Kidney (tissue), 14 donors: ENCODE results near the gene COL4A2. TPM values are rescaled to one million over a fixed set of nuclear protein-coding genes. Genes with fewer than 3 reads are reported as not detected.

ENCODE experiments used
- DNase-seq, 5 donors: peaks; one replicate each; pipeline ENCODE4 v3.0.0-alpha.2; 2013 to 2020
- FAIRE-seq: peaks from 2 replicates; lab custom pipeline; 2012; peaks lifted over from hg19 to GRCh38; lab: Jason Lieb, UNC
- H3K27ac ChIP-seq, 2 donors: one replicate each; pipeline ENCODE4 v1.7.0; 2013; ENCODE audit warnings: low read depth in 2 of 2, low read length in 2 of 2, inconsistent platforms in 1 of 2
- H3K27me3 ChIP-seq: one replicate; pipeline ENCODE4 v1.7.1; 2013; ENCODE audit warnings: low read length, inconsistent platforms; ENCODE audit not compliant: control insufficient read depth, insufficient read depth
- H3K36me3 ChIP-seq, 3 donors: one replicate each; pipeline versions ENCODE4 v1.7.0 to v1.7.1; 2013; ENCODE audit warnings: low read length in 3 of 3, control low read depth in 1 of 3, inconsistent platforms in 1 of 3; ENCODE audit not compliant: insufficient read depth in 3 of 3, control insufficient read depth in 2 of 3
- H3K4me1 ChIP-seq, 3 donors: one replicate each; pipeline versions ENCODE4 v1.7.0 to v1.7.1; 2013; ENCODE audit warnings: low read length in 3 of 3, inconsistent platforms in 1 of 3, low read depth in 1 of 3; ENCODE audit not compliant: control insufficient read depth in 2 of 3, insufficient read depth in 2 of 3
- H3K4me3 ChIP-seq, 3 donors: one replicate each; pipeline versions ENCODE4 v1.7.0 to v1.8.1; 2013; ENCODE audit warnings: low read length in 3 of 3, control low read depth in 1 of 3, inconsistent platforms in 1 of 3
- H3K9ac ChIP-seq, 3 donors: one replicate each; pipeline versions ENCODE4 v1.7.0 to v1.7.1; 2013; ENCODE audit warnings: low read length in 3 of 3, control low read depth in 1 of 3, inconsistent platforms in 1 of 3
- H3K9me3 ChIP-seq, 3 donors: one replicate each; pipeline versions ENCODE4 v1.7.0 to v1.7.1; 2013; ENCODE audit warnings: low read length in 3 of 3, control low read depth in 1 of 3, inconsistent platforms in 1 of 3; ENCODE audit not compliant: control insufficient read depth in 2 of 3, insufficient read depth in 1 of 3
- intact Hi-C: fragments of 100-400 bp; cut with DNase I; formaldehyde crosslinking; loops from one replicate; pipeline ENCODE4 v1.11.1; 2022
- polyA plus RNA-seq: library from polyadenylated mRNA; stranded (reverse); fragments of 350-450 nt; fragmentation: Illumina TruSeq; extraction: RNeasy Lipid Tissue Mini Kit (QIAGEN cat#74804); gene quantifications from one replicate; pipeline ENCODE4 v1.2.3, GENCODE V29; 2014; ENCODE audit warnings: low read depth, low replicate concordance; ENCODE audit not compliant: insufficient read depth
- total RNA-seq: library from RNA; stranded (reverse); fragmentation: NEBNext Ultra II Directional; extraction: Animal tissue kit (Norgen Biotek cat#: 25700); gene quantifications from one replicate; pipeline ENCODE4 v1.2.1, GENCODE V29; 2021
- TF ChIP-seq, protein P1 (sequence below): IDR thresholded peaks from 3 replicates; pipeline ENCODE4 v1.5.1; 2012; ENCODE audit warnings: mild to moderate bottlenecking, moderate library complexity, borderline replicate concordance; ENCODE audit not compliant: insufficient read depth; ENCODE audit errors: extremely low read depth
- donor health status: control.
- donor health status: control.
- donor health status: control.
- donor health status: control.
- donor health status: control.
- donor health status: DM: yes; HTN: yes; CAD: no.
- donor health status: Normal renal cell carcinoma (clear cell type).

Gene COL4A2
- total and polyA plus RNA-seq, 2 donors from 2014 or later: 126 to 265 TPM

DNA sequence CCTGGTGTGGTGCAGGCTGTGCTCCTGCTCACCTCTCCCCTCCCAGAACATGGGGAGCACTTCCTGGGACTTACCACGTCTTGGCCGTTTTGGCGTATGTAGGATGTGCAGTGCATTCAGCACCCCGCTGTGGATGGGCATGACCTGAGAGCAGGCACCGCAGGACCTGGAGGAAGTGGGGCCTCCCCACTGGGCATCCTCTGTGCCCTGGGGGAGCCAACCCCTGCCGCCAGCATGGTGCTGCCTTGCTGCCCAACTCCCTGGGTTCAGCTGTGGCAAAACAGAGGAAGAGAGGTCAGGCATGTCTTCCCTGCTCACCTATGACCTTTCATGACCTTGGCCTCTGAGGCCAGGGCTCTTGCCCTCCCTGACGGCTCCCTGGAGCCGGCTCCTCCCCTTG is 150.9 kb downstream of the COL4A2 start:
- Histone ChIP-seq H3K9me3 (no peaks in the 10 kb centered on the region), H3K27me3 (no peaks in the 10 kb centered on the region), H3K9ac (no peak overlapping the region), H3K27ac (no peak overlapping the region), H3K4me3 (no peak overlapping the region), H3K4me1 (no peaks in the 10 kb centered on the region), H3K36me3 (peaks cover 2 to 35% (median 10%) of the 10 kb centered on the region in 3 donors)
- DNase-seq: peak in 1 of 5 donors; percentile 61
- TF ChIP-seq, protein P1, sequence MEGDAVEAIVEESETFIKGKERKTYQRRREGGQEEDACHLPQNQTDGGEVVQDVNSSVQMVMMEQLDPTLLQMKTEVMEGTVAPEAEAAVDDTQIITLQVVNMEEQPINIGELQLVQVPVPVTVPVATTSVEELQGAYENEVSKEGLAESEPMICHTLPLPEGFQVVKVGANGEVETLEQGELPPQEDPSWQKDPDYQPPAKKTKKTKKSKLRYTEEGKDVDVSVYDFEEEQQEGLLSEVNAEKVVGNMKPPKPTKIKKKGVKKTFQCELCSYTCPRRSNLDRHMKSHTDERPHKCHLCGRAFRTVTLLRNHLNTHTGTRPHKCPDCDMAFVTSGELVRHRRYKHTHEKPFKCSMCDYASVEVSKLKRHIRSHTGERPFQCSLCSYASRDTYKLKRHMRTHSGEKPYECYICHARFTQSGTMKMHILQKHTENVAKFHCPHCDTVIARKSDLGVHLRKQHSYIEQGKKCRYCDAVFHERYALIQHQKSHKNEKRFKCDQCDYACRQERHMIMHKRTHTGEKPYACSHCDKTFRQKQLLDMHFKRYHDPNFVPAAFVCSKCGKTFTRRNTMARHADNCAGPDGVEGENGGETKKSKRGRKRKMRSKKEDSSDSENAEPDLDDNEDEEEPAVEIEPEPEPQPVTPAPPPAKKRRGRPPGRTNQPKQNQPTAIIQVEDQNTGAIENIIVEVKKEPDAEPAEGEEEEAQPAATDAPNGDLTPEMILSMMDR: no peak
- FAIRE-seq: no peak
- intact Hi-C loops: no loop called here

- intact Hi-C loops: no loop called here
- H3K36me3 ChIP-seq: peaks cover 2 to 43% (median 11%) of the 10 kb centered on the region in 3 donors
- FAIRE-seq (no peak), DNase-seq (peak in 1 of 5 donors; percentile 31)
- no peaks in the 10 kb centered on the region for H3K9me3 ChIP-seq
- no peak overlapping the region for H3K9ac ChIP-seq
- TF ChIP-seq, protein P1: no peak
- H3K27me3 ChIP-seq: no peaks in the 10 kb centered on the region
- H3K4me3 ChIP-seq: no peak overlapping the region
- H3K4me1 ChIP-seq: no peaks in the 10 kb centered on the region
- no peak overlapping the region for H3K27ac ChIP-seq
These were observed 151.7 kb downstream of the COL4A2 start for GRCh38 chr13:110458594-110459365.

- intact Hi-C loops: no loop called here
- no peaks in the 10 kb centered on the region for H3K9me3 ChIP-seq
- no peaks in the 10 kb centered on the region for H3K4me1 ChIP-seq
- H3K4me3 ChIP-seq: no peak overlapping the region
- TF ChIP-seq, protein P1: no peak
- peaks cover 2 to 55% (median 12%) of the 10 kb centered on the region in 3 donors for H3K36me3 ChIP-seq
- DNase-seq (peak in 1 of 5 donors; percentile 43), FAIRE-seq (no peak)
- no peaks in the 10 kb centered on the region for H3K27me3 ChIP-seq
- no peak overlapping the region for H3K9ac ChIP-seq
- H3K27ac ChIP-seq: no peak overlapping the region
These were observed 155.0 kb downstream of the COL4A2 start for GRCh38 chr13:110462091-110462490.
